ENCODE data around the gene COBL.
"Not testable (repeated sequence)": the region's sequence is repeated elsewhere in the genome, so short reads cannot be mapped to it uniquely, and the experiment has no call there.

COBL gene

GRCh38 chr7:51233374-51233773, 83.2 kb downstream of the COBL start:
- DNase-seq (ENCODE audit: low read depth): no peak

- no peak for DNase-seq (ENCODE audit: low read depth)
These were observed 85.9 kb downstream of the COBL start for GRCh38 chr7:51230723-51231122.

GRCh38 chr7:51230324-51230625, 86.3 kb downstream of the COBL start:
- DNase-seq (ENCODE audit: low read depth): no peak

- DNase-seq (ENCODE audit: low read depth): no peak
These were observed 86.8 kb downstream of the COBL start for GRCh38 chr7:51229620-51230323.

GRCh38 chr7:51229106-51229537, 87.5 kb downstream of the COBL start:
- no peak for DNase-seq (ENCODE audit: low read depth)

- no peak for DNase-seq (ENCODE audit: low read depth)
These were observed 88.1 kb downstream of the COBL start for GRCh38 chr7:51228386-51228958.

GRCh38 chr7:51227861-51228260, 88.7 kb downstream of the COBL start:
- no peak for DNase-seq (ENCODE audit: low read depth)

- no peak for DNase-seq (ENCODE audit: low read depth)
These were observed 89.6 kb downstream of the COBL start for GRCh38 chr7:51226916-51227535.

GRCh38 chr7:51226063-51226755, 90.4 kb downstream of the COBL start:
- DNase-seq (ENCODE audit: low read depth): no peak

- no peak for DNase-seq (ENCODE audit: low read depth)
These were observed 91.6 kb downstream of the COBL start for GRCh38 chr7:51224811-51225595.

- DNase-seq (ENCODE audit: low read depth): no peak
These were observed 93.1 kb downstream of the COBL start for GRCh38 chr7:51223505-51223904.

GRCh38 chr7:51222916-51223315, 93.7 kb downstream of the COBL start:
- no peak for DNase-seq (ENCODE audit: low read depth)

GRCh38 chr7:51220226-51220625, 96.4 kb downstream of the COBL start:
- no peak for DNase-seq (ENCODE audit: low read depth)

- DNase-seq (ENCODE audit: low read depth): no peak
These were observed 97.2 kb downstream of the COBL start for GRCh38 chr7:51219261-51219988.

GRCh38 chr7:51217804-51218203, 98.8 kb downstream of the COBL start:
- DNase-seq (ENCODE audit: low read depth): no peak

GRCh38 chr7:51214098-51214497, 102.5 kb downstream of the COBL start:
- DNase-seq (ENCODE audit: low read depth): no peak

GRCh38 chr7:51213618-51214017, 103.0 kb downstream of the COBL start:
- no peak for DNase-seq (ENCODE audit: low read depth)

- DNase-seq (ENCODE audit: low read depth): no peak
These were observed 105.8 kb downstream of the COBL start for GRCh38 chr7:51210766-51211165.

- DNase-seq (ENCODE audit: low read depth): no peak
These were observed 107.2 kb downstream of the COBL start for GRCh38 chr7:51209426-51209825.

GRCh38 chr7:51208125-51208524, 108.5 kb downstream of the COBL start:
- not testable (repeated sequence) for DNase-seq (ENCODE audit: low read depth)

GRCh38 chr7:51198654-51199053, 118.0 kb downstream of the COBL start:
- no peak for DNase-seq (ENCODE audit: low read depth)

- no peak for DNase-seq (ENCODE audit: low read depth)
These were observed 125.6 kb downstream of the COBL start for GRCh38 chr7:51190969-51191368.
